ENCODE results near the gene FMNL2. TPM values are rescaled to one million over a fixed set of nuclear protein-coding genes. Genes with fewer than 3 reads are reported as not detected.

The FMNL2 gene
- total and polyA plus RNA-seq, 2 experiments from 2014 or later, result 5.1 to 11.7 TPM

- H3K36me3 ChIP-seq, result no peaks in the 10 kb centered on the region
- no peak overlapping the region for H3K27ac ChIP-seq
- H3K27me3 ChIP-seq, result no peaks in the 10 kb centered on the region
- no peaks in the 10 kb centered on the region for H3K9me3 ChIP-seq (ENCODE audit: low read depth)
- no peak for TF ChIP-seq CTCF (IDR thresholded peaks at IDR 0.05; ENCODE audit: low read depth, low read length)
- peak in 1 of 2 donors; percentile 55 for DNase-seq (ENCODE audit: low read depth in 1 of 2, low spot score in 1 of 2)
- no peaks in the 10 kb centered on the region for H3K4me1 ChIP-seq (ENCODE audit: low read depth)
- no peak overlapping the region for H3K4me3 ChIP-seq
Observed at GRCh38 chr2:152525277-152525838, 190.4 kb downstream of the FMNL2 start.

GRCh38 chr2:152529420-152530115, 194.6 kb downstream of the FMNL2 start:
- no peak for TF ChIP-seq CTCF (IDR thresholded peaks at IDR 0.05; ENCODE audit: low read depth, low read length)
- no peak overlapping the region for H3K4me3 ChIP-seq
- H3K27ac ChIP-seq, result no peak overlapping the region
- H3K9me3 ChIP-seq (ENCODE audit: low read depth), result no peaks in the 10 kb centered on the region
- H3K36me3 ChIP-seq, result no peaks in the 10 kb centered on the region
- H3K27me3 ChIP-seq, result no peaks in the 10 kb centered on the region
- no peak for DNase-seq (ENCODE audit: low read depth in 1 of 2, low spot score in 1 of 2)
- H3K4me1 ChIP-seq (ENCODE audit: low read depth), result no peaks in the 10 kb centered on the region

- Histone ChIP-seq H3K27ac (no peak overlapping the region), H3K4me3 (no peak overlapping the region), H3K4me1 (ENCODE audit: low read depth) (no peaks in the 10 kb centered on the region), H3K9me3 (ENCODE audit: low read depth) (no peaks in the 10 kb centered on the region), H3K36me3 (no peaks in the 10 kb centered on the region), H3K27me3 (no peaks in the 10 kb centered on the region)
- no peak for DNase-seq (ENCODE audit: low read depth in 1 of 2, low spot score in 1 of 2)
- no peak for TF ChIP-seq CTCF (IDR thresholded peaks at IDR 0.05; ENCODE audit: low read depth, low read length)
Observed at GRCh38 chr2:152532241-152532640, 197.3 kb downstream of the FMNL2 start.

- no peak for DNase-seq (ENCODE audit: low read depth in 1 of 2, low spot score in 1 of 2)
- Histone ChIP-seq H3K36me3 (no peaks in the 10 kb centered on the region), H3K27ac (no peak overlapping the region), H3K27me3 (no peaks in the 10 kb centered on the region), H3K4me3 (no peak overlapping the region), H3K4me1 (ENCODE audit: low read depth) (no peaks in the 10 kb centered on the region), H3K9me3 (ENCODE audit: low read depth) (no peaks in the 10 kb centered on the region)
- TF ChIP-seq CTCF (IDR thresholded peaks at IDR 0.05; ENCODE audit: low read depth, low read length), result no peak
Observed at GRCh38 chr2:152534460-152535135, 199.6 kb downstream of the FMNL2 start.

- Histone ChIP-seq H3K27me3 (no peaks in the 10 kb centered on the region), H3K9me3 (ENCODE audit: low read depth) (no peaks in the 10 kb centered on the region), H3K4me3 (no peak overlapping the region), H3K4me1 (ENCODE audit: low read depth) (no peaks in the 10 kb centered on the region), H3K27ac (no peak overlapping the region), H3K36me3 (no peaks in the 10 kb centered on the region)
- DNase-seq (ENCODE audit: low read depth in 1 of 2, low spot score in 1 of 2), result peak in 1 of 2 donors; percentile 43
- no peak for TF ChIP-seq CTCF (IDR thresholded peaks at IDR 0.05; ENCODE audit: low read depth, low read length)
Observed at GRCh38 chr2:152537081-152537651, 202.2 kb downstream of the FMNL2 start.

Measured in cardiac muscle cell (in vitro differentiated cells and primary cell).